K562 (cell line): ENCODE measurements around the gene SCN8A. TPM values are rescaled to one million over a fixed set of nuclear protein-coding genes. Genes with fewer than 3 reads are reported as not detected.

Experiments
- RUNX1 ChIP-seq: sonication (generic); IDR thresholded peaks from 2 replicates; pipeline ENCODE4 v1.6.1; 2016; ENCODE audit warnings: antibody characterized with exemption, low read depth
- polyA plus RNA-seq, 8 experiments: library from polyadenylated mRNA; depleted of rRNA in 4 of 8; stranded (reverse) in 5 of 8; unstranded in 3 of 8; fragments of >200 nt; fragmentation: Nextera tagmentation in 2 of 8; fragmentation: Illumina TruSeq in 1 of 8; extraction: Ambion mirVana in 2 of 8; extraction: Trizol in 1 of 8; gene quantifications; 2 replicates each; pipeline versions ENCODE4 v1.2.1 to v1.2.3, GENCODE V29; 2011 to 2014; ENCODE audit warnings: inconsistent platforms in 1 of 8, missing spikeins in 1 of 8
- total RNA-seq, 7 experiments: library from RNA; depleted of rRNA in 6 of 7; stranded (reverse); fragments of >200 nt in 6 of 7; fragmentation: Illumina TruSeq in 2 of 7; extraction: Trizol in 2 of 7; gene quantifications; 2 replicates each; pipeline versions ENCODE4 v1.2.1 to v1.2.3, GENCODE V29; 2011 to 2021; ENCODE audit warnings: low replicate concordance in 1 of 7
- TF ChIP-seq, protein P1 (sequence below): fragments of 450-650 bp; IDR thresholded peaks from 2 replicates; pipeline ENCODE4 v1.6.1; 2016; ENCODE audit warnings: mild to moderate bottlenecking, moderate library complexity

SCN8A gene
- total and polyA plus RNA-seq, 9 of the 15 experiments (the other 6 are each of a cell fraction or from before 2014, with no cell fraction given) = 0.03 to 0.29 (median 0.15) TPM; not detected in 1

DNA sequence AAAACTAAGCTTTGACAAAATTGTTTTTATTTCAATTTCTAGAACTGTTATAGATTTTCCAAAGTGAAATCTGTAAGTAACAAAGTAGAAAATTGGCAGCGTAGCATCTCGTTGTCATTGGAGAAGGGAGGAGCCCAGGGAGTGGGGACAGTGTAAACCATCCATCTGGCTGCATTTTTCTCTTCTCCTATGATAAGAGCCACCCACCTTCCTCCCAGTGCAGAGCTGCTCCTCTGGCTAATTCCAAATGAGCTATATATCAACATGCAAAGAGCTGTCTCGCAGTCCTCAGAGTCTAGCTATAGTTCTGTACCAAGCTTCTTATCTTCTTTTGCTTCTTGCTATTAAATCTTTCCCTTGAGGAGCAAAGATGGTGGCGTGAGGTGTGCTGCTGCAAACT lies 56.6 kb downstream of the SCN8A start (continued):
- TF ChIP-seq, protein P1, sequence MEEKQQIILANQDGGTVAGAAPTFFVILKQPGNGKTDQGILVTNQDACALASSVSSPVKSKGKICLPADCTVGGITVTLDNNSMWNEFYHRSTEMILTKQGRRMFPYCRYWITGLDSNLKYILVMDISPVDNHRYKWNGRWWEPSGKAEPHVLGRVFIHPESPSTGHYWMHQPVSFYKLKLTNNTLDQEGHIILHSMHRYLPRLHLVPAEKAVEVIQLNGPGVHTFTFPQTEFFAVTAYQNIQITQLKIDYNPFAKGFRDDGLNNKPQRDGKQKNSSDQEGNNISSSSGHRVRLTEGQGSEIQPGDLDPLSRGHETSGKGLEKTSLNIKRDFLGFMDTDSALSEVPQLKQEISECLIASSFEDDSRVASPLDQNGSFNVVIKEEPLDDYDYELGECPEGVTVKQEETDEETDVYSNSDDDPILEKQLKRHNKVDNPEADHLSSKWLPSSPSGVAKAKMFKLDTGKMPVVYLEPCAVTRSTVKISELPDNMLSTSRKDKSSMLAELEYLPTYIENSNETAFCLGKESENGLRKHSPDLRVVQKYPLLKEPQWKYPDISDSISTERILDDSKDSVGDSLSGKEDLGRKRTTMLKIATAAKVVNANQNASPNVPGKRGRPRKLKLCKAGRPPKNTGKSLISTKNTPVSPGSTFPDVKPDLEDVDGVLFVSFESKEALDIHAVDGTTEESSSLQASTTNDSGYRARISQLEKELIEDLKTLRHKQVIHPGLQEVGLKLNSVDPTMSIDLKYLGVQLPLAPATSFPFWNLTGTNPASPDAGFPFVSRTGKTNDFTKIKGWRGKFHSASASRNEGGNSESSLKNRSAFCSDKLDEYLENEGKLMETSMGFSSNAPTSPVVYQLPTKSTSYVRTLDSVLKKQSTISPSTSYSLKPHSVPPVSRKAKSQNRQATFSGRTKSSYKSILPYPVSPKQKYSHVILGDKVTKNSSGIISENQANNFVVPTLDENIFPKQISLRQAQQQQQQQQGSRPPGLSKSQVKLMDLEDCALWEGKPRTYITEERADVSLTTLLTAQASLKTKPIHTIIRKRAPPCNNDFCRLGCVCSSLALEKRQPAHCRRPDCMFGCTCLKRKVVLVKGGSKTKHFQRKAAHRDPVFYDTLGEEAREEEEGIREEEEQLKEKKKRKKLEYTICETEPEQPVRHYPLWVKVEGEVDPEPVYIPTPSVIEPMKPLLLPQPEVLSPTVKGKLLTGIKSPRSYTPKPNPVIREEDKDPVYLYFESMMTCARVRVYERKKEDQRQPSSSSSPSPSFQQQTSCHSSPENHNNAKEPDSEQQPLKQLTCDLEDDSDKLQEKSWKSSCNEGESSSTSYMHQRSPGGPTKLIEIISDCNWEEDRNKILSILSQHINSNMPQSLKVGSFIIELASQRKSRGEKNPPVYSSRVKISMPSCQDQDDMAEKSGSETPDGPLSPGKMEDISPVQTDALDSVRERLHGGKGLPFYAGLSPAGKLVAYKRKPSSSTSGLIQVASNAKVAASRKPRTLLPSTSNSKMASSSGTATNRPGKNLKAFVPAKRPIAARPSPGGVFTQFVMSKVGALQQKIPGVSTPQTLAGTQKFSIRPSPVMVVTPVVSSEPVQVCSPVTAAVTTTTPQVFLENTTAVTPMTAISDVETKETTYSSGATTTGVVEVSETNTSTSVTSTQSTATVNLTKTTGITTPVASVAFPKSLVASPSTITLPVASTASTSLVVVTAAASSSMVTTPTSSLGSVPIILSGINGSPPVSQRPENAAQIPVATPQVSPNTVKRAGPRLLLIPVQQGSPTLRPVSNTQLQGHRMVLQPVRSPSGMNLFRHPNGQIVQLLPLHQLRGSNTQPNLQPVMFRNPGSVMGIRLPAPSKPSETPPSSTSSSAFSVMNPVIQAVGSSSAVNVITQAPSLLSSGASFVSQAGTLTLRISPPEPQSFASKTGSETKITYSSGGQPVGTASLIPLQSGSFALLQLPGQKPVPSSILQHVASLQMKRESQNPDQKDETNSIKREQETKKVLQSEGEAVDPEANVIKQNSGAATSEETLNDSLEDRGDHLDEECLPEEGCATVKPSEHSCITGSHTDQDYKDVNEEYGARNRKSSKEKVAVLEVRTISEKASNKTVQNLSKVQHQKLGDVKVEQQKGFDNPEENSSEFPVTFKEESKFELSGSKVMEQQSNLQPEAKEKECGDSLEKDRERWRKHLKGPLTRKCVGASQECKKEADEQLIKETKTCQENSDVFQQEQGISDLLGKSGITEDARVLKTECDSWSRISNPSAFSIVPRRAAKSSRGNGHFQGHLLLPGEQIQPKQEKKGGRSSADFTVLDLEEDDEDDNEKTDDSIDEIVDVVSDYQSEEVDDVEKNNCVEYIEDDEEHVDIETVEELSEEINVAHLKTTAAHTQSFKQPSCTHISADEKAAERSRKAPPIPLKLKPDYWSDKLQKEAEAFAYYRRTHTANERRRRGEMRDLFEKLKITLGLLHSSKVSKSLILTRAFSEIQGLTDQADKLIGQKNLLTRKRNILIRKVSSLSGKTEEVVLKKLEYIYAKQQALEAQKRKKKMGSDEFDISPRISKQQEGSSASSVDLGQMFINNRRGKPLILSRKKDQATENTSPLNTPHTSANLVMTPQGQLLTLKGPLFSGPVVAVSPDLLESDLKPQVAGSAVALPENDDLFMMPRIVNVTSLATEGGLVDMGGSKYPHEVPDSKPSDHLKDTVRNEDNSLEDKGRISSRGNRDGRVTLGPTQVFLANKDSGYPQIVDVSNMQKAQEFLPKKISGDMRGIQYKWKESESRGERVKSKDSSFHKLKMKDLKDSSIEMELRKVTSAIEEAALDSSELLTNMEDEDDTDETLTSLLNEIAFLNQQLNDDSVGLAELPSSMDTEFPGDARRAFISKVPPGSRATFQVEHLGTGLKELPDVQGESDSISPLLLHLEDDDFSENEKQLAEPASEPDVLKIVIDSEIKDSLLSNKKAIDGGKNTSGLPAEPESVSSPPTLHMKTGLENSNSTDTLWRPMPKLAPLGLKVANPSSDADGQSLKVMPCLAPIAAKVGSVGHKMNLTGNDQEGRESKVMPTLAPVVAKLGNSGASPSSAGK = no peak
- no peak for TF ChIP-seq RUNX1
